ENCODE results near the gene CD1C.

DNA sequence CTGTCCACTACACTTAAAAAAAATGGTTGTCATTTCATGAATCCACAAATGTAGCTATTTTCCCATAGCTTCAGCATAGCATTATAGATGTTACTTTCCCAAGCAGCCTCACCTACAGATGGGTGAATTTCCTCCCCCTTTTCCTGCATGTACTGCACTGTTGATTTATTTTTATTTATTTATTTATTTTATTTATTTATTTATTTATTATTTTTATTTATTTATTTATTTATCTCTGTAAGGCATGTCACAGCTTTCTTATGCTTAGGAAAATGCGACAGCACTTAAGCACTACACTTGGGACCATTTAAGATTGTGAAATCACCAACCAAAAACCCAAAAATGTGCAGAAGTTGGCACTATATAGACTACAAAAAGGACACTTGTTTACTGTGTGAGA is 30.6 kb upstream of the CD1C start:
- TF ChIP-seq, protein P1, sequence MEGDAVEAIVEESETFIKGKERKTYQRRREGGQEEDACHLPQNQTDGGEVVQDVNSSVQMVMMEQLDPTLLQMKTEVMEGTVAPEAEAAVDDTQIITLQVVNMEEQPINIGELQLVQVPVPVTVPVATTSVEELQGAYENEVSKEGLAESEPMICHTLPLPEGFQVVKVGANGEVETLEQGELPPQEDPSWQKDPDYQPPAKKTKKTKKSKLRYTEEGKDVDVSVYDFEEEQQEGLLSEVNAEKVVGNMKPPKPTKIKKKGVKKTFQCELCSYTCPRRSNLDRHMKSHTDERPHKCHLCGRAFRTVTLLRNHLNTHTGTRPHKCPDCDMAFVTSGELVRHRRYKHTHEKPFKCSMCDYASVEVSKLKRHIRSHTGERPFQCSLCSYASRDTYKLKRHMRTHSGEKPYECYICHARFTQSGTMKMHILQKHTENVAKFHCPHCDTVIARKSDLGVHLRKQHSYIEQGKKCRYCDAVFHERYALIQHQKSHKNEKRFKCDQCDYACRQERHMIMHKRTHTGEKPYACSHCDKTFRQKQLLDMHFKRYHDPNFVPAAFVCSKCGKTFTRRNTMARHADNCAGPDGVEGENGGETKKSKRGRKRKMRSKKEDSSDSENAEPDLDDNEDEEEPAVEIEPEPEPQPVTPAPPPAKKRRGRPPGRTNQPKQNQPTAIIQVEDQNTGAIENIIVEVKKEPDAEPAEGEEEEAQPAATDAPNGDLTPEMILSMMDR (conservative IDR thresholded peaks at IDR 0.05 in 1 of 2, IDR thresholded peaks at IDR 0.05 in 1 of 2; ENCODE audit: extremely low read depth in 1 of 2, insufficient read depth in 1 of 2, low read depth in 1 of 2, low read length in 2 of 2), result no peak
- no peak for TF ChIP-seq EZH2 (IDR thresholded peaks at IDR 0.05; ENCODE audit: borderline replicate concordance, low read length)
